Fibroblast of gingiva (primary cell): ENCODE results near the gene SPRR2D.
"Not testable (repeated sequence)": the region's sequence is repeated elsewhere in the genome, so short reads cannot be mapped to it uniquely, and the experiment has no call there.

ENCODE experiments used
- DNase-seq: peaks from one replicate; pipeline ENCODE4 v3.0.0-alpha.2; 2011; ENCODE audit warnings: low read depth

SPRR2D gene

GRCh38 chr1:153011235-153011758 is 29.6 kb downstream of the SPRR2D start:
- not testable (repeated sequence) for DNase-seq

GRCh38 chr1:153001382-153001781 is 39.5 kb downstream of the SPRR2D start, which contains the start of gene SPRR3:
SPRR3 (plus strand) TSS chr1:153001749; CDS start chr1:153003021, 1,272 bp downstream.
- no peak for DNase-seq

GRCh38 chr1:153000294-153000693 is 40.6 kb downstream of the SPRR2D start:
- no peak for DNase-seq

- DNase-seq: no peak
These were observed 41.1 kb downstream of the SPRR2D start for GRCh38 chr1:152999818-153000217.

GRCh38 chr1:152998476-152998875 is 42.4 kb downstream of the SPRR2D start:
- DNase-seq: no peak

- no peak for DNase-seq
These were observed 43.0 kb downstream of the SPRR2D start for GRCh38 chr1:152997901-152998300.

GRCh38 chr1:152996633-152997400 is 44.1 kb downstream of the SPRR2D start:
- DNase-seq: no peak

- no peak for DNase-seq
These were observed 45.1 kb downstream of the SPRR2D start for GRCh38 chr1:152995842-152996241.

GRCh38 chr1:152993186-152993585 is 47.7 kb downstream of the SPRR2D start:
- no peak for DNase-seq
